WTC11 (cell line): Measurements from ENCODE around the gene PSMD13. TPM values are rescaled to one million over a fixed set of nuclear protein-coding genes. Genes with fewer than 3 reads are reported as not detected.

Experiments used
- ATAC-seq: fragments of 200-7000 bp; cut with Tn5 transposase; 2 replicates; pipeline ENCODE4 v1.10.0; 2021; ENCODE audit warnings: mild to moderate bottlenecking, moderate library complexity
- CTCF ChIA-PET: fragments of 300-600 bp; sonication (Branson Sonifier 250); formaldehyde crosslinking; loops from one replicate; lab custom pipeline; 2021; ENCODE audit warnings: antibody characterized with exemption; lab: Charles Lee
- POLR2A ChIA-PET: fragments of 350-600 bp; sonication (Branson Sonifier 250); formaldehyde crosslinking; loops from one replicate; lab custom pipeline; 2021; ENCODE audit warnings: antibody characterized with exemption; lab: Charles Lee
- DNase-seq: peaks from one replicate; pipeline ENCODE4 v3.0.0; 2021; ENCODE audit warnings: low spot score
- H3K27ac Mint-ChIP-seq: 2 replicates; pipeline ENCODE4 v1.8.0; 2021; ENCODE audit warnings: mixed read lengths
- H3K27me3 Mint-ChIP-seq: 2 replicates; pipeline ENCODE4 v1.8.0; 2021; ENCODE audit warnings: low read depth, mild to moderate bottlenecking, moderate library complexity, mixed read lengths
- H3K36me3 Mint-ChIP-seq: 2 replicates; pipeline ENCODE4 v1.8.0; 2021; ENCODE audit warnings: mixed read lengths
- H3K4me1 Mint-ChIP-seq: 2 replicates; pipeline ENCODE4 v1.8.0; 2022; ENCODE audit warnings: mixed read lengths
- H3K4me3 Mint-ChIP-seq: 2 replicates; pipeline ENCODE4 v1.8.0; 2021; ENCODE audit warnings: mild to moderate bottlenecking, moderate library complexity, mixed read lengths
- H3K9me3 Mint-ChIP-seq: 2 replicates; pipeline ENCODE4 v1.8.0; 2021; ENCODE audit warnings: mixed read lengths
- CREM ChIP-seq: sonication (generic); formaldehyde crosslinking; IDR thresholded peaks from 2 replicates; pipeline ENCODE4 v1.8.1; 2022; ENCODE audit warnings: mild to moderate bottlenecking, missing genetic modification reagents, moderate library complexity
- ELF4 ChIP-seq: sonication (generic); formaldehyde crosslinking; IDR thresholded peaks from 2 replicates; pipeline ENCODE4 v1.8.1; 2022; ENCODE audit warnings: low read depth, mild to moderate bottlenecking, moderate library complexity, missing genetic modification reagents
- FOXP1 ChIP-seq: sonication (generic); formaldehyde crosslinking; IDR thresholded peaks from 2 replicates; pipeline ENCODE4 v1.8.0; 2022; ENCODE audit warnings: missing genetic modification reagents, mild to moderate bottlenecking, moderate library complexity, borderline replicate concordance
- JAZF1 ChIP-seq: fragments of 250-450 bp; sonication (Bioruptor Pico); IDR thresholded peaks from 2 replicates; pipeline ENCODE4 v1.9.0; 2021; ENCODE audit warnings: moderate library complexity, mild to moderate bottlenecking, inconsistent platforms
- MXD4 ChIP-seq: fragments of 250-450 bp; sonication (Bioruptor Pico); IDR thresholded peaks from 2 replicates; pipeline ENCODE4 v1.8.0; 2021; ENCODE audit warnings: mild to moderate bottlenecking, moderate library complexity, borderline replicate concordance
- NFE2L1 ChIP-seq: sonication (generic); formaldehyde crosslinking; IDR thresholded peaks from 2 replicates; pipeline ENCODE4 v1.8.1; 2023; ENCODE audit warnings: missing genetic modification reagents
- TCF7 ChIP-seq: sonication (generic); formaldehyde crosslinking; IDR thresholded peaks from 2 replicates; pipeline ENCODE4 v1.8.0; 2022; ENCODE audit warnings: mild to moderate bottlenecking, low read depth, missing genetic modification reagents, moderate library complexity
- TEAD4 ChIP-seq: sonication (generic); formaldehyde crosslinking; IDR thresholded peaks from 2 replicates; pipeline ENCODE4 v1.8.0; 2022; ENCODE audit warnings: mild to moderate bottlenecking, missing genetic modification reagents
- TP53 ChIP-seq: sonication (generic); formaldehyde crosslinking; IDR thresholded peaks from 2 replicates; pipeline ENCODE4 v1.8.1; 2023; ENCODE audit warnings: mild to moderate bottlenecking, missing genetic modification reagents
- ZNF317 ChIP-seq: sonication (generic); formaldehyde crosslinking; IDR thresholded peaks from 2 replicates; pipeline ENCODE4 v1.8.1; 2023; ENCODE audit warnings: low read depth, mild to moderate bottlenecking, moderate library complexity, missing genetic modification reagents, borderline replicate concordance
- ZNF396 ChIP-seq: fragments of 250-450 bp; sonication (Bioruptor Pico); IDR thresholded peaks from 2 replicates; pipeline ENCODE4 v1.8.0; 2021; ENCODE audit warnings: mild to moderate bottlenecking, moderate library complexity, borderline replicate concordance
- ZNF671 ChIP-seq: fragments of 250-450 bp; sonication (Bioruptor Pico); IDR thresholded peaks from 2 replicates; pipeline ENCODE4 v1.8.0; 2021; ENCODE audit warnings: mild to moderate bottlenecking
- total RNA-seq: library from RNA; stranded (reverse); gene quantifications from 3 replicates; pipeline ENCODE4 v1.2.3, GENCODE V29; 2021
- TF ChIP-seq, protein P1 (sequence below): fragments of 250-450 bp; sonication (Bioruptor Pico); IDR thresholded peaks from 2 replicates; pipeline ENCODE4 v1.9.0; 2021; ENCODE audit warnings: mild to moderate bottlenecking, borderline replicate concordance
- TF ChIP-seq, protein P2 (sequence below): sonication (generic); formaldehyde crosslinking; IDR thresholded peaks from 2 replicates; pipeline ENCODE4 v1.8.1; 2022; ENCODE audit warnings: mild to moderate bottlenecking, missing genetic modification reagents, moderate library complexity, borderline replicate concordance
- TF ChIP-seq, protein P3 (sequence below): sonication (generic); formaldehyde crosslinking; IDR thresholded peaks from 2 replicates; pipeline ENCODE4 v1.8.1; 2023; ENCODE audit warnings: mild to moderate bottlenecking, missing genetic modification reagents, borderline replicate concordance
- TF ChIP-seq, protein P4 (sequence below): sonication (generic); formaldehyde crosslinking; conservative IDR thresholded peaks from 2 replicates; pipeline ENCODE4 v1.8.1; 2022; ENCODE audit warnings: mild to moderate bottlenecking, missing genetic modification reagents
- TF ChIP-seq, protein P5 (sequence below): sonication (generic); formaldehyde crosslinking; IDR thresholded peaks from 2 replicates; pipeline ENCODE4 v1.8.0; 2022; ENCODE audit warnings: missing genetic modification reagents
- TF ChIP-seq, protein P6 (sequence below): fragments of 250-450 bp; sonication (Bioruptor Pico); IDR thresholded peaks from 2 replicates; pipeline ENCODE4 v1.9.0; 2021; ENCODE audit warnings: moderate library complexity, mild to moderate bottlenecking, inconsistent platforms, borderline replicate concordance
- TF ChIP-seq, protein P7 (sequence below): fragments of 250-450 bp; sonication (Bioruptor Pico); IDR thresholded peaks from 2 replicates; pipeline ENCODE4 v1.8.0; 2021; ENCODE audit warnings: mild to moderate bottlenecking

The PSMD13 gene
- total RNA-seq, 1 experiment from 2014 or later: 148 TPM

DNA sequence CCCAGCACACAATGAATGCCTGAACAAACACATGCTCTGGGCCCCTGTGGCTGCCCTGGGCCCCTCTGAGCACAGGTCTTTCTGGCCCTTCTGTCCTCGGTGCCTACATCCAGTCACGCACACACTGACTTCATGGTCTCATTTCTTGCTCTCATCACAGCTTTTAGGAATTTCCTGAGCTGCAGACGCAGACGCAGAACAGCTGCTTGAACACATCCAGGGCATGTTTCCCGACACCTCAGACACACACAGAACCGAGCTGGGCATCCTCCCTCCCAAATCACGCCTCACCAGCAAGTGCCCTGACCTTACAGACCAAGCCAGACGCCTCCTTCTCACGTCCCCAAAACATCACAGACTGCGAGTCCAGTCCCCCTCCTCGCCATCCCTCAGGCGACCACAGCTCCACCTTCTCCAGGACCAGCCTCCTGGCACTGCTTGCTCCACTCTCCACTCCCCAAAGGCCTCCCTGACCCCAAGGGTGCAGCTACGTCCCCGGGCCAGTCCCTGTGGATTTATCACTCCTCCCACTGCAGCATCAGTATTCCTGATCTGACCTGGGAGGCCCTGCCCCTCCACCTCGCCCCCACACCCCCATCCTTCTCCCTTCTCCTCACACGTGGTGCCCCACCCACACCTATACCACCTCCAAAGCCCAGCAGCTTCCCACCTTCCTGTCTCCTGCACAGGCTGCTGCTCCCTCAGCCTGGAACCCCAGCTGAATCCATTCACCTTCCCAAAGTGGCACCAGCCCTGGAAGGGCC, 13.6 kb upstream of the PSMD13 start (continued):
- TF ChIP-seq, protein P1, sequence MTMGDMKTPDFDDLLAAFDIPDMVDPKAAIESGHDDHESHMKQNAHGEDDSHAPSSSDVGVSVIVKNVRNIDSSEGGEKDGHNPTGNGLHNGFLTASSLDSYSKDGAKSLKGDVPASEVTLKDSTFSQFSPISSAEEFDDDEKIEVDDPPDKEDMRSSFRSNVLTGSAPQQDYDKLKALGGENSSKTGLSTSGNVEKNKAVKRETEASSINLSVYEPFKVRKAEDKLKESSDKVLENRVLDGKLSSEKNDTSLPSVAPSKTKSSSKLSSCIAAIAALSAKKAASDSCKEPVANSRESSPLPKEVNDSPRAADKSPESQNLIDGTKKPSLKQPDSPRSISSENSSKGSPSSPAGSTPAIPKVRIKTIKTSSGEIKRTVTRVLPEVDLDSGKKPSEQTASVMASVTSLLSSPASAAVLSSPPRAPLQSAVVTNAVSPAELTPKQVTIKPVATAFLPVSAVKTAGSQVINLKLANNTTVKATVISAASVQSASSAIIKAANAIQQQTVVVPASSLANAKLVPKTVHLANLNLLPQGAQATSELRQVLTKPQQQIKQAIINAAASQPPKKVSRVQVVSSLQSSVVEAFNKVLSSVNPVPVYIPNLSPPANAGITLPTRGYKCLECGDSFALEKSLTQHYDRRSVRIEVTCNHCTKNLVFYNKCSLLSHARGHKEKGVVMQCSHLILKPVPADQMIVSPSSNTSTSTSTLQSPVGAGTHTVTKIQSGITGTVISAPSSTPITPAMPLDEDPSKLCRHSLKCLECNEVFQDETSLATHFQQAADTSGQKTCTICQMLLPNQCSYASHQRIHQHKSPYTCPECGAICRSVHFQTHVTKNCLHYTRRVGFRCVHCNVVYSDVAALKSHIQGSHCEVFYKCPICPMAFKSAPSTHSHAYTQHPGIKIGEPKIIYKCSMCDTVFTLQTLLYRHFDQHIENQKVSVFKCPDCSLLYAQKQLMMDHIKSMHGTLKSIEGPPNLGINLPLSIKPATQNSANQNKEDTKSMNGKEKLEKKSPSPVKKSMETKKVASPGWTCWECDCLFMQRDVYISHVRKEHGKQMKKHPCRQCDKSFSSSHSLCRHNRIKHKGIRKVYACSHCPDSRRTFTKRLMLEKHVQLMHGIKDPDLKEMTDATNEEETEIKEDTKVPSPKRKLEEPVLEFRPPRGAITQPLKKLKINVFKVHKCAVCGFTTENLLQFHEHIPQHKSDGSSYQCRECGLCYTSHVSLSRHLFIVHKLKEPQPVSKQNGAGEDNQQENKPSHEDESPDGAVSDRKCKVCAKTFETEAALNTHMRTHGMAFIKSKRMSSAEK (CRISPR knock-in tag): no peak
- TF ChIP-seq ELF4 (CRISPR knock-in tag) (no peak), CREM (CRISPR knock-in tag) (no peak), ZNF671 (CRISPR knock-in tag) (no peak), NFE2L1 (CRISPR knock-in tag) (no peak), TEAD4 (CRISPR knock-in tag) (no peak), ZNF396 (CRISPR knock-in tag) (no peak), FOXP1 (CRISPR knock-in tag) (no peak), TCF7 (CRISPR knock-in tag) (no peak), MXD4 (CRISPR knock-in tag) (no peak), JAZF1 (CRISPR knock-in tag) (no peak)
- TF ChIP-seq, protein P2, sequence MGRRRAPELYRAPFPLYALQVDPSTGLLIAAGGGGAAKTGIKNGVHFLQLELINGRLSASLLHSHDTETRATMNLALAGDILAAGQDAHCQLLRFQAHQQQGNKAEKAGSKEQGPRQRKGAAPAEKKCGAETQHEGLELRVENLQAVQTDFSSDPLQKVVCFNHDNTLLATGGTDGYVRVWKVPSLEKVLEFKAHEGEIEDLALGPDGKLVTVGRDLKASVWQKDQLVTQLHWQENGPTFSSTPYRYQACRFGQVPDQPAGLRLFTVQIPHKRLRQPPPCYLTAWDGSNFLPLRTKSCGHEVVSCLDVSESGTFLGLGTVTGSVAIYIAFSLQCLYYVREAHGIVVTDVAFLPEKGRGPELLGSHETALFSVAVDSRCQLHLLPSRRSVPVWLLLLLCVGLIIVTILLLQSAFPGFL (CRISPR knock-in tag): no peak
- TF ChIP-seq, protein P3, sequence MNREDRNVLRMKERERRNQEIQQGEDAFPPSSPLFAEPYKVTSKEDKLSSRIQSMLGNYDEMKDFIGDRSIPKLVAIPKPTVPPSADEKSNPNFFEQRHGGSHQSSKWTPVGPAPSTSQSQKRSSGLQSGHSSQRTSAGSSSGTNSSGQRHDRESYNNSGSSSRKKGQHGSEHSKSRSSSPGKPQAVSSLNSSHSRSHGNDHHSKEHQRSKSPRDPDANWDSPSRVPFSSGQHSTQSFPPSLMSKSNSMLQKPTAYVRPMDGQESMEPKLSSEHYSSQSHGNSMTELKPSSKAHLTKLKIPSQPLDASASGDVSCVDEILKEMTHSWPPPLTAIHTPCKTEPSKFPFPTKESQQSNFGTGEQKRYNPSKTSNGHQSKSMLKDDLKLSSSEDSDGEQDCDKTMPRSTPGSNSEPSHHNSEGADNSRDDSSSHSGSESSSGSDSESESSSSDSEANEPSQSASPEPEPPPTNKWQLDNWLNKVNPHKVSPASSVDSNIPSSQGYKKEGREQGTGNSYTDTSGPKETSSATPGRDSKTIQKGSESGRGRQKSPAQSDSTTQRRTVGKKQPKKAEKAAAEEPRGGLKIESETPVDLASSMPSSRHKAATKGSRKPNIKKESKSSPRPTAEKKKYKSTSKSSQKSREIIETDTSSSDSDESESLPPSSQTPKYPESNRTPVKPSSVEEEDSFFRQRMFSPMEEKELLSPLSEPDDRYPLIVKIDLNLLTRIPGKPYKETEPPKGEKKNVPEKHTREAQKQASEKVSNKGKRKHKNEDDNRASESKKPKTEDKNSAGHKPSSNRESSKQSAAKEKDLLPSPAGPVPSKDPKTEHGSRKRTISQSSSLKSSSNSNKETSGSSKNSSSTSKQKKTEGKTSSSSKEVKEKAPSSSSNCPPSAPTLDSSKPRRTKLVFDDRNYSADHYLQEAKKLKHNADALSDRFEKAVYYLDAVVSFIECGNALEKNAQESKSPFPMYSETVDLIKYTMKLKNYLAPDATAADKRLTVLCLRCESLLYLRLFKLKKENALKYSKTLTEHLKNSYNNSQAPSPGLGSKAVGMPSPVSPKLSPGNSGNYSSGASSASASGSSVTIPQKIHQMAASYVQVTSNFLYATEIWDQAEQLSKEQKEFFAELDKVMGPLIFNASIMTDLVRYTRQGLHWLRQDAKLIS: no peak
- TF ChIP-seq, protein P4, sequence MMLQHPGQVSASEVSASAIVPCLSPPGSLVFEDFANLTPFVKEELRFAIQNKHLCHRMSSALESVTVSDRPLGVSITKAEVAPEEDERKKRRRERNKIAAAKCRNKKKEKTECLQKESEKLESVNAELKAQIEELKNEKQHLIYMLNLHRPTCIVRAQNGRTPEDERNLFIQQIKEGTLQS (CRISPR knock-in tag): no peak

DNA sequence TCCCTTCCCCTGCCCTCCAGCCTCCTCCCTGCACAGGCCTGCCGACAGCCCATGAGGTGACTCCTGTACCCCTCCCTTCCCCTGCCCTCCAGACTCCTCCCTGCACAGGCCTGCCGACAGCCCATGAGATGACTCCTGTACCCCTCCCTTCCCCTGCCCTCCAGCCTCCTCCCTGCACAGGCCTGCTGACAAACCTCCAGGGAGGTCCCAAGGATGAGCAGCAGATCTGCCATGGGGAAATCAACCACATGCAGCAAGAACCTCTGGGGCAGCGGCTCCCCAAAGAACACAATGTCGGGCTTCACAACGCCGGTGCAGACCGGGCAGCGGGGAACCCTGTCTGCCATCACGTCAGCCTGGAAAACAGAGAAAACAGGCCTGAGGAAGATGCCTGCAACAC, 12.9 kb upstream of the PSMD13 start:
- ChIA-PET POLR2A (no interaction called here), CTCF (no interaction called here)
- Mint-ChIP-seq H3K4me1 (no peaks in the 10 kb centered on the region), H3K27me3 (no peaks in the 10 kb centered on the region), H3K9me3 (no peaks in the 10 kb centered on the region), H3K27ac (no peak overlapping the region), H3K36me3 (no peaks in the 10 kb centered on the region), H3K4me3 (no peak overlapping the region)
- ATAC-seq (no peak), DNase-seq (no peak)
- TF ChIP-seq TP53 (CRISPR knock-in tag): no peak
- no peak for TF ChIP-seq ZNF317 (CRISPR knock-in tag)
- TF ChIP-seq ZNF671 (CRISPR knock-in tag): no peak
- TF ChIP-seq MXD4 (CRISPR knock-in tag): no peak
- TF ChIP-seq, protein P5, sequence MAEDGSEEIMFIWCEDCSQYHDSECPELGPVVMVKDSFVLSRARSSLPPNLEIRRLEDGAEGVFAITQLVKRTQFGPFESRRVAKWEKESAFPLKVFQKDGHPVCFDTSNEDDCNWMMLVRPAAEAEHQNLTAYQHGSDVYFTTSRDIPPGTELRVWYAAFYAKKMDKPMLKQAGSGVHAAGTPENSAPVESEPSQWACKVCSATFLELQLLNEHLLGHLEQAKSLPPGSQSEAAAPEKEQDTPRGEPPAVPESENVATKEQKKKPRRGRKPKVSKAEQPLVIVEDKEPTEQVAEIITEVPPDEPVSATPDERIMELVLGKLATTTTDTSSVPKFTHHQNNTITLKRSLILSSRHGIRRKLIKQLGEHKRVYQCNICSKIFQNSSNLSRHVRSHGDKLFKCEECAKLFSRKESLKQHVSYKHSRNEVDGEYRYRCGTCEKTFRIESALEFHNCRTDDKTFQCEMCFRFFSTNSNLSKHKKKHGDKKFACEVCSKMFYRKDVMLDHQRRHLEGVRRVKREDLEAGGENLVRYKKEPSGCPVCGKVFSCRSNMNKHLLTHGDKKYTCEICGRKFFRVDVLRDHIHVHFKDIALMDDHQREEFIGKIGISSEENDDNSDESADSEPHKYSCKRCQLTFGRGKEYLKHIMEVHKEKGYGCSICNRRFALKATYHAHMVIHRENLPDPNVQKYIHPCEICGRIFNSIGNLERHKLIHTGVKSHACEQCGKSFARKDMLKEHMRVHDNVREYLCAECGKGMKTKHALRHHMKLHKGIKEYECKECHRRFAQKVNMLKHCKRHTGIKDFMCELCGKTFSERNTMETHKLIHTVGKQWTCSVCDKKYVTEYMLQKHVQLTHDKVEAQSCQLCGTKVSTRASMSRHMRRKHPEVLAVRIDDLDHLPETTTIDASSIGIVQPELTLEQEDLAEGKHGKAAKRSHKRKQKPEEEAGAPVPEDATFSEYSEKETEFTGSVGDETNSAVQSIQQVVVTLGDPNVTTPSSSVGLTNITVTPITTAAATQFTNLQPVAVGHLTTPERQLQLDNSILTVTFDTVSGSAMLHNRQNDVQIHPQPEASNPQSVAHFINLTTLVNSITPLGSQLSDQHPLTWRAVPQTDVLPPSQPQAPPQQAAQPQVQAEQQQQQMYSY (CRISPR knock-in tag): no peak
- no peak for TF ChIP-seq FOXP1 (CRISPR knock-in tag)
- TF ChIP-seq, protein P6, sequence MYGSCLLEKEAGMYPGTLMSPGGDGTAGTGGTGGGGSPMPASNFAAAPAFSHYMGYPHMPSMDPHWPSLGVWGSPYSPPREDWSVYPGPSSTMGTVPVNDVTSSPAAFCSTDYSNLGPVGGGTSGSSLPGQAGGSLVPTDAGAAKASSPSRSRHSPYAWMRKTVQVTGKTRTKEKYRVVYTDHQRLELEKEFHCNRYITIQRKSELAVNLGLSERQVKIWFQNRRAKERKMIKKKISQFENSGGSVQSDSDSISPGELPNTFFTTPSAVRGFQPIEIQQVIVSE (CRISPR knock-in tag): no peak
- TF ChIP-seq CREM (CRISPR knock-in tag): no peak
- TF ChIP-seq, protein P7, sequence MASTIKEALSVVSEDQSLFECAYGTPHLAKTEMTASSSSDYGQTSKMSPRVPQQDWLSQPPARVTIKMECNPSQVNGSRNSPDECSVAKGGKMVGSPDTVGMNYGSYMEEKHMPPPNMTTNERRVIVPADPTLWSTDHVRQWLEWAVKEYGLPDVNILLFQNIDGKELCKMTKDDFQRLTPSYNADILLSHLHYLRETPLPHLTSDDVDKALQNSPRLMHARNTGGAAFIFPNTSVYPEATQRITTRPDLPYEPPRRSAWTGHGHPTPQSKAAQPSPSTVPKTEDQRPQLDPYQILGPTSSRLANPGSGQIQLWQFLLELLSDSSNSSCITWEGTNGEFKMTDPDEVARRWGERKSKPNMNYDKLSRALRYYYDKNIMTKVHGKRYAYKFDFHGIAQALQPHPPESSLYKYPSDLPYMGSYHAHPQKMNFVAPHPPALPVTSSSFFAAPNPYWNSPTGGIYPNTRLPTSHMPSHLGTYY (CRISPR knock-in tag): no peak
